IPS DF 6.9 (cell line): Measurements from ENCODE around the gene SLC2A9.

ENCODE experiments used
- DNase-seq: peaks from one replicate; pipeline ENCODE4 v3.0.0-alpha.2; 2013; ENCODE audit warnings: low read depth, low spot score
- H3K27ac ChIP-seq: one replicate; pipeline ENCODE4 v1.5.1; 2013; ENCODE audit warnings: low read length, control low read depth
- H3K27me3 ChIP-seq: 2 replicates; pipeline ENCODE4 v1.6.1; 2013; ENCODE audit warnings: mild to moderate bottlenecking, low read length; ENCODE audit not compliant: control insufficient read depth, insufficient read depth
- H3K36me3 ChIP-seq: 2 replicates; pipeline ENCODE4 v1.6.1; 2013; ENCODE audit warnings: low read length; ENCODE audit not compliant: control insufficient read depth, insufficient read depth
- H3K4me1 ChIP-seq: 2 replicates; pipeline ENCODE4 v1.6.1; 2013; ENCODE audit warnings: low read length; ENCODE audit not compliant: control insufficient read depth, insufficient read depth
- H3K4me3 ChIP-seq: 2 replicates; pipeline ENCODE4 v1.5.1; 2013; ENCODE audit warnings: mild to moderate bottlenecking, low read length
- H3K9me3 ChIP-seq: 2 replicates; pipeline ENCODE4 v1.6.1; 2013; ENCODE audit warnings: low read length, inconsistent platforms; ENCODE audit not compliant: control insufficient read depth, insufficient read depth
- WGBS: extraction: QIAGEN DNeasy Blood & Tissue Kit; methylation state at CpG from one replicate; pipeline ENCODE4 v1.1.7; 2013; ENCODE audit warnings: mixed read lengths, missing lambda C conversion rate; ENCODE audit not compliant: insufficient read length, insufficient coverage; 5-methylcytosine and 5-hydroxymethylcytosine counted together

SLC2A9 gene

DNA sequence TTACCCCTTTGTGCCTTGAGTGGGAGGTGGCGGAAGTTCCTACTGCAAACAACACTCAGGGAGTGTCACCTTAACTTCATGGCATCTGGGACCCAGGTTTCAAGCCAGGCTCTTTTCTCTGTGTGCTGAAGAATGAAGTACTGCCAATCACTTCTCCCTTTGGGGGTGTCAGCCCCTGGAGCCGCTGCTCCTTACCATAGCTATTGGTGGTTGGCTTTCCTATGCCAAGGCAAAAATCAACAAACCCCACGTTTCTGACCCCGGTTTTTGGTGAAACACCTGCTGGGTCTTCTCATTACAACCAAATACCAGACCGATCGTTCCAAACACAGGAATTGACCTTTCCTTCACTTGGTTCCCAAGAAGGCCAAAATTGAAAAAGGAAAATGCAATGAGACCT is 19.7 kb upstream of the SLC2A9 start:
- DNase-seq: no peak

GRCh38 chr4:10040049-10040892 is 19.0 kb upstream of the SLC2A9 start:
- WGBS: no CpG with 5 or more reads among the region's 10 CpGs
- Histone ChIP-seq H3K27ac (no peak overlapping the region), H3K9me3 (no peaks in the 10 kb centered on the region), H3K27me3 (no peaks in the 10 kb centered on the region), H3K4me3 (no peak overlapping the region), H3K36me3 (no peaks in the 10 kb centered on the region), H3K4me1 (no peaks in the 10 kb centered on the region)
- no peak for DNase-seq

More for the DNA sequence above, 19.7 kb upstream of the SLC2A9 start:
- no peaks in the 10 kb centered on the region for H3K4me1 ChIP-seq
- no peak overlapping the region for H3K27ac ChIP-seq
- no peaks in the 10 kb centered on the region for H3K27me3 ChIP-seq
- H3K9me3 ChIP-seq: no peaks in the 10 kb centered on the region
- no peak overlapping the region for H3K4me3 ChIP-seq
- H3K36me3 ChIP-seq: no peaks in the 10 kb centered on the region
- no CpG with 5 or more reads among the region's 6 CpGs for WGBS

GRCh38 chr4:10036807-10037342 is 15.6 kb upstream of the SLC2A9 start:
- WGBS: no CpG with 5 or more reads among the region's 10 CpGs
- H3K27me3 ChIP-seq: no peaks in the 10 kb centered on the region
- no peak overlapping the region for H3K4me3 ChIP-seq
- H3K9me3 ChIP-seq: no peaks in the 10 kb centered on the region
- H3K36me3 ChIP-seq: no peaks in the 10 kb centered on the region
- no peak overlapping the region for H3K27ac ChIP-seq
- H3K4me1 ChIP-seq: no peaks in the 10 kb centered on the region
- no peak for DNase-seq

DNA sequence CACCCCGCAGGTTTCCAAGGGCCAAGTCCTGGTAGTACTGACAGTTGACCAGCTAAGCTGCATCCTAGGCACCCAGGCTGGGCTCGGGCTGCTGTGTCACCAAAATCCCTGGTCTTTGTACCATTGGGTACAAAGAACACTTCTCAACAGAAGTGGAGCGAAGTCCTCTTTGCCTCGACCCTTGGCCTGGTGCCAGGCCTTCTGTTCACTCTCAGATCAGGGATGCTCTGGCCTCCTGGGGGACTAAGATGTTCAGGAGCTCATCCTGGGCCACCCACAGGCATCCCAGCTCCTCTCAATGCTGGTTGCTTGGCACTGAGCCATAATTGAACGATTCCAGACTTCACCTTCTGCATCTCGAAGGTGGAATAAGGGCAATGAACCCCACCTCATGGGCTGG is 13.8 kb upstream of the SLC2A9 start:
- Histone ChIP-seq H3K4me3 (no peak overlapping the region), H3K36me3 (no peaks in the 10 kb centered on the region), H3K9me3 (no peaks in the 10 kb centered on the region), H3K27ac (no peak overlapping the region), H3K27me3 (no peaks in the 10 kb centered on the region), H3K4me1 (no peaks in the 10 kb centered on the region)
- WGBS: no CpG with 5 or more reads among the region's 6 CpGs
- no peak for DNase-seq

- WGBS: no CpG with 5 or more reads among the region's 5 CpGs
- H3K27ac ChIP-seq: no peak overlapping the region
- no peak overlapping the region for H3K4me3 ChIP-seq
- H3K4me1 ChIP-seq: no peaks in the 10 kb centered on the region
- DNase-seq: no peak
- H3K27me3 ChIP-seq: no peaks in the 10 kb centered on the region
- no peaks in the 10 kb centered on the region for H3K36me3 ChIP-seq
- H3K9me3 ChIP-seq: no peaks in the 10 kb centered on the region
These were observed 13.4 kb upstream of the SLC2A9 start for GRCh38 chr4:10034612-10035104.

DNA sequence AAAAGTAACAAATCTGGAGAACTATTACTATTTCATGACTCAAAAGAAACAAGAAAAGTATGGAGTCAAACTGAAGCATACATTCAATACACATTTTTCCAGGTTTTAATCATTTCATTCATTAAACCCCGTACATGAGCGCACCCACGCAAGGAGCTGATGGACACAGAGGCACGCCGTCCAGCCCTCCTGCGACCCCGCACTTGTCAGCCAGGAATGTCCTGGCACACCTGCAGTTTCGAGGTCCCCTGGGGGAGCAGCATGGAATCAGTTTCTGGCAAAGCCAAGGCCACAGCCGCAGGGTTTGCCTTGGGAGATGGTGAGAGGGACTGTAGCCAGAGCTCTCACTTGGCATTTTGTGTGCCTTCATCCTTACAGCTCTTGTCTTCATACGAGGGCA is 12.8 kb upstream of the SLC2A9 start:
- no peak for DNase-seq
- Histone ChIP-seq H3K27ac (no peak overlapping the region), H3K27me3 (no peaks in the 10 kb centered on the region), H3K9me3 (no peaks in the 10 kb centered on the region), H3K4me1 (no peaks in the 10 kb centered on the region), H3K36me3 (no peaks in the 10 kb centered on the region), H3K4me3 (no peak overlapping the region)
- WGBS: no CpG with 5 or more reads among the region's 10 CpGs

- WGBS: no CpG with 5 or more reads among the region's 18 CpGs
- no peak overlapping the region for H3K4me3 ChIP-seq
- H3K36me3 ChIP-seq: no peaks in the 10 kb centered on the region
- DNase-seq: no peak
- H3K27me3 ChIP-seq: no peaks in the 10 kb centered on the region
- no peak overlapping the region for H3K27ac ChIP-seq
- no peaks in the 10 kb centered on the region for H3K9me3 ChIP-seq
- H3K4me1 ChIP-seq: no peaks in the 10 kb centered on the region
These were observed 12.0 kb upstream of the SLC2A9 start for GRCh38 chr4:10033191-10033881.

GRCh38 chr4:10032625-10033024 is 11.3 kb upstream of the SLC2A9 start:
- Histone ChIP-seq H3K4me3 (no peak overlapping the region), H3K9me3 (no peaks in the 10 kb centered on the region), H3K27me3 (no peaks in the 10 kb centered on the region), H3K27ac (no peak overlapping the region), H3K4me1 (no peaks in the 10 kb centered on the region), H3K36me3 (no peaks in the 10 kb centered on the region)
- no peak for DNase-seq
- no CpG with 5 or more reads among the region's 6 CpGs for WGBS

DNA sequence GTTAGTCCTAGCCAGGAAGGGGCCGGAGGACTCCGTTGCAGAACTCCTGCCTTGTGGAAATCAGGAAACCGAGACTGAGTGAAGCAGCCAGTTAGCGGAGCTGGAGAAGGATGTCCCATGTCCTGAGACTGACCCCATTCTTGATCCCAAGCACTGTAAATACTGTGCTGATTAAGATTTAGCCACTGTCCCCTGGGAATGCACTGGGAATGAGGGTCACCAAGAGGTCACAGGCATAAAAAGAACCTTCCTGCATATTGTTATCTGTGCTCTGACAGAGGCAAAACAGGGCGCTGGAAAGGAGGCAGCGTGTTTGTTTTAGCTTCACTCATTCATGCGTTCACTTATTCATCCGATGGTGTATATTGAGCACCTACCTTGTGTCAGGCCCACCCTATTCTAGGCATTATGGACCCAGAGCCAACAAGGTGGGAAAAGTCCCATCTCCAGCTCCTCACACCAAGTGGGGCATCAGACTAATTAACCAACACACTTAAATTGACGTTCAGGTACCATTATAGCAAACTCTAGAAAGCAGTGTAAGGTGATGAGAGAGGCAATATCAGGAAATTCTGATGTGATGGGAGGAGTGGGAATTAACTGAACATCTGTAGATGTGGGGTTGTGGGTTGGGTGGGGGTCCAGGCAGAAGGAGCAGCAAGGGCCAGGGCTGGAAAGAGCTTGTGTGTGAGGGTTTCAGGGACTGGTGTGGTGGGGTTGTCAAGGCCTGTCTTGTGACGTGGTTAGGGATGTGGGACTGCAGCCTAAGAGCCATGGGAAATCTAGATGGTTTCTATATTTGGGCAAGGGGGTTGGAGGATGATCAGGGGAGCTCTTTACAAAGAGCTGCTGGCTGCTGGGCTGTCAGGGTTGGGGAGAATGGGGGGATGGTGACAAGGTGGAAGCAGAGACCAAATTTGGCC is 10.6 kb upstream of the SLC2A9 start:
- Histone ChIP-seq H3K27me3 (no peaks in the 10 kb centered on the region), H3K4me3 (no peak overlapping the region), H3K4me1 (no peaks in the 10 kb centered on the region), H3K27ac (no peak overlapping the region), H3K36me3 (no peaks in the 10 kb centered on the region), H3K9me3 (no peaks in the 10 kb centered on the region)
- no CpG with 5 or more reads among the region's 10 CpGs for WGBS
- no peak for DNase-seq
